ENCODE data around the gene PDE4D.
"Not testable (repeated sequence)": the region's sequence is repeated elsewhere in the genome, so short reads cannot be mapped to it uniquely, and the experiment has no call there.

Gene PDE4D

DNA sequence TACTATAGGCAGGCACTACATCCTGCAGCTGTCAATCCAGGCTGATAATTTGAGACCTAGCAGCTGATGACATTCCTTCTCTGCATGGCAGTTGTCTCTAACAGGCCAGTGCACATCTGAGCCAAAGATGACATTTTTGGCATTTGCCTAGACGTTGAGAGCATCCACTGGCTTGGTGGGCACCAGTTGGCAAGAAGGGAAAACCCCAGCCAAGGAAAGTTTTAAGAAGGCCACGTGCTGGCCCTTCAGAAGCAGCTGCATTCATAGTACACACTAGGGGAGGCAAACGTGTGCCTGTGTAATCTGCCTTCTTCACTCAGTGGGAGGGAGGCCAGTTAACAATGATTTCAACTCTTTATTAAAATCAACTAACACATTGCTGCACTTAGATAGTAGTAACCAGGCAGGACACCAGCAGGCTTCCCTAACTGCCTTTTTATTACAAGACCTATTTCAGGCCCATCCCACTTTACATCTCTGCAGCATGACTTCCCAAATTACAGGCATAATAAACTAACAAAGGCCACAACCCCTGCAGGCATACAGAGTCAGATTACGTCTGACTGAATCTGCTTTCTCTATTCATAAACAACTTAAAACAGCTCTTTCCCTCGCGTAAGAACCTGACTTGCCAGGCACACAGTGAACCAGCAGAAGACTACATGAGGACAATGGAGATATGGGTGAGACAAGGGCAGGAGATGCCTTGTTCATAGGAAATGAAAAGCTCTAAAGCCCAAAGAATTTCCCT, 576.3 kb downstream of the PDE4D start:
- DNase-seq: no peak

DNA sequence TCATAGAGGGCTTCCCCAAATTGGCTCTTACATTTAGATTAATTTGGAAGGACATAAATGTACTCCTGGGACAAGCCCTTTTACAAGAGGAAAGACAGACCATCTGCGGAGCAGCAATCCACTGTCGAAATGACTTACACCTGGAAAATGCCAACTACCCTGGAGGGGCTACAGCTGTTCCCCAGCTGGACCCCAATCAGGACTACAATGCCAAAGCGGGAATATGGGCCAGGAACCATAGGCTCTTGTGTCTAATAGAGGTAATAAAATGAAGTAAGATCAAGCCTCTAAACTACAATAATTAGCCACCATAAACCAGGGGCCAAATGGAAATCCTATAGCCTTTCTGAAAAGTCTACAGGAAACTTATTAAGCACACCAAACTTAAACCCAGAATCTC, 581.3 kb downstream of the PDE4D start:
- DNase-seq: no peak

DNA sequence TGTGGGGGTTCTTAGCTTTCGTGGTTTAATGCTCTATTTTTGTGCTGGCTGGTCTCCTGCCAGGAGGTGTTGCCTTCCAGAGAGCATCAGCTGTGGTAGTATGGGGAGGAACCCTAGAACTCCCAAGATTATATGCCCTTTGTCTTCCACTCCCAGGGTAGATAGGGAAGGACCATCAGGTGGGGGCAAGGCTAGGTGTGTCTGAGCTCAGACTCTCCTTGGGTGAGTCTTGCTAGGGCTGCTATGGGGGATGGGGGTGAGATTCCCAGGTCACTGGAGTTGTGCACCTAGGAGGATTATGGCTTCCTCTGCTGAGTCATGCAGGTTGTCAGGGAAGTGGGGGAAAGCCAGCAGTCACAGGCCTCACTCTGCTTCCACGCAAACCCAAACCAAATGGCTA, 584.8 kb downstream of the PDE4D start:
- not testable (repeated sequence) for DNase-seq

DNA sequence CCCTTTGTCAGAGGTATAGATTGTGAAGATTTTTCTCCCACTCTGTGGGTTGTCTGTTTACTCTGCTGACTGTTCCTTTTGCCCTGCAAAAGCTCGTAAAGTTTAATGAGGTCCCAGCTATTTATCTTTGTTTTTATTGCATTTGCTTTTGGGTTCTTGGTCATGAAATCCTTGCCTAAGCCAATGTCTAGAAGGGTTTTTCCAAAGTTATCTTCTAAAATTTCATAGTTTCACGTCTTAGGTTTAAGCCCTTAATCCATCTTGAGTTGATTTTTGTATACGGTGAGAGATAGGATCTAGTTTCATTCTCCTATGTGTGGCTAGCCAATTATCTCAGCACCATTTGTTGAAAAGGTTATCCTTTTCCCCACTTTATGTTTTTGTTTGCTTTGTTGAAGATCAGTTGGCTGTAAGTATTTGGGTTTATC, 590.2 kb downstream of the PDE4D start:
- DNase-seq: not testable (repeated sequence)

DNA sequence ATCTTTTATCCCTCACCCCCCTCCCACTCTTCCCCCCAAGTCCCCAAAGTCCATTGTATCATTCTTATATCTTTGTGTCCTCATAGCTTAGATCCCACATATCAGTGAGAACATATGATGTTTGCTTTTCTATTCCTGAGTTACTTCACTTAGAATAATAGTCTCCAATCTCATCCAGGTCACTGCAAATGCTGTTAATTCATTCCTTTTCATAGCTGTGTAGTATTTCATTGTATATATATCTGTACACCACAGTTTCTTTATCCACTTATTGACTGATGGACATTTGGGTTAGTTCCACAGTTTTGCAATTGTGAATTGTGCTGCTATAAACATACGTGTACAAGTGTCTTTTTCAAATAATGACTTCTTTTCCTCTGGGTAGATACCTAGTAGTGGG, 591.0 kb downstream of the PDE4D start:
- DNase-seq: not testable (repeated sequence)

DNA sequence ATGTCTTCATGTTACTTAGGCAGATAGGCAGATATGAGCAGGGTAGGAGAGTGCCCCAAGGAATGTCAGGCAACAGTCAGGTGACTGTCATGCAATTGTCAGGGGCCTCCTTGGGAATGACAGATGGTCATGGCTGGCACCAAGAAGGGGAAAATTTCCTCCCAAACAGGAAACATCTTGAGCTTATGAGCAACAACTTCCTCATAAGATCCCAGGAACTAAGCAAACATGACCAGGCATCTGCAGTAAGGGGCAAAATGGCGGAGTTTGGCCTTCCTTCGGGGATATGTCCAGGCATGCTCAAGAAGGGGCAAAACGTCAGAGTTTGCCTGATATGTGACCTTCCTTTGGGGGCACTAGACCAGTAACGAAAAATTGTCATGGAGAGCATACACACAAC, 591.8 kb downstream of the PDE4D start:
- no peak for DNase-seq

DNA sequence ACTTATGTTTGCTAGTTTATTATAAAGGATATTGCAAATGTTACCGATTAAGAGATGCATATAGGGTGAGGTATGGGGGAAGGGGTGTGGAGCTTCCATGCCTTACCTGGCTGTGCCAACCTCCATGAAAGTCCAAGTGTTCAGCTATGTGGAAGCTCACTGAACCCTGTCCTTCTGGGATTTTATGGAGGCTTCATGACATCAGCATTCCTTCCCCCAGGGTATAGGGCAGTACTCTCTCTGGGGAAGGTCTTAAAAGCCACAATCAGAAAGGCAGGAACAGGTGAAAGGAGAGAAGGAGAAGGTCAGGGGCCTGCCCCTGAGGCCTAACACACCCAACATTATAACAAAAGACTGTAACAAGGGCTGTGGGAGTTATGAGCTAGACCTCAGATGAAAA, 592.6 kb downstream of the PDE4D start:
- DNase-seq: no peak

DNA sequence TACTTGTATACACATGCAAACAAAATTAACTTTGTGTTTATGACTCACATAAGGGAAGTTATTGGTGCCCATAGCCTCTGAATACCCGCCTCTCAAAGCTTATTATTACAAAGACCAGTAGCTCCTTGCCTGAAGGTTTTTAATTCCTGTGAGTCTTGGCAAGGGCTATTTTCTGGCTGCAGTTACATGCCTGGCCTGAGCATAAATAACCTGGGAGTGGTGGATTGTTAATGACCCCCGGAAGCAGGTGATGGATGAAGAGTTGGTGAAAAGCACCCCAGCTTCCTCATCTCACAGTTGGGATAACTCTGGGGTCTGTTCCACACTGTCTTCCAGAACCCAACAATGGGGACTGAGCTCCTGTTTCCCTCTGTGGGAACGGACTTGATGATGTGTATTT, 594.5 kb downstream of the PDE4D start:
- DNase-seq: no peak

DNA sequence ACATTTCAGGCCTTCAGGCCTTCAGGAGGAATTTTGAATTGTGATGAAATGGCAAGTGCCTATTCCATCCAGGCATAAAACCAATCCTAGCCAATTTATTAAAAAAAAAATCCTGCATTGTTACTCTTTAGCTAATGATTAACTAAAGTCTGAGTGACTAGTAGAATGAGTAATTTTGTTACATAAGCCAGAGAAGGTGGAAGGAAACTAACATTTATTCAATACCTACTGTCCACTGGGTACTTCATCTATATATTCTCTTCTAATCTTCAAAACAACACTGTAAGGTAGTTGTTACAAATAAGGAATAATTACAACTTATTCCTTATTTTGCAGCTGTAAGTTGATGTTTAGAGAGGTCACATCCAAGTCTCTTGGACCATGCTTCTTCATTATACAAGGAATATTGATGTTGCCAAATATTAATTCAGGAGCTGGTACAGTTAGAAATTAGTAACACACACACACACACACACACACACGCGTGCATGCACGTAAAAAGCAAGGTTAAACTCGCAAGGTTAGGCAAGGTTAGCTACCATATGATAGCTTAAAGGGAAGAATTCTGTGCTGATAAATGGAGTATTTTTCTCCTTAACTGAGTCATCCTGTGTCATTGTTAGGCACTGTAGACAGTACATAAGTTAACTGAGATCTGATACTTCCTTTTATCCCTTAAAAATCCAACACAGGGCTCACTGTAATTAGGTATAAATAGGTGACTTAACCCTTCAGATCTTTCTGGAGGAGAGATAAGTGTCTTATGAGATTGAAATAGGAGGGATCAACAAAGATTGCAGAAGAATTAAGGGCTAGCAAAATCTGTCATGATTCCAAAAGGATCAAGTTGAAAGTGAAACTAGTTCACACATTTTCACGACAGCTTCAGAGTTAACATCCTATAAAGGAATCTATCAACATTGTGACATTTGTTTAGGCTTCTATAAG, 596.9 kb downstream of the PDE4D start:
- DNase-seq: no peak

DNA sequence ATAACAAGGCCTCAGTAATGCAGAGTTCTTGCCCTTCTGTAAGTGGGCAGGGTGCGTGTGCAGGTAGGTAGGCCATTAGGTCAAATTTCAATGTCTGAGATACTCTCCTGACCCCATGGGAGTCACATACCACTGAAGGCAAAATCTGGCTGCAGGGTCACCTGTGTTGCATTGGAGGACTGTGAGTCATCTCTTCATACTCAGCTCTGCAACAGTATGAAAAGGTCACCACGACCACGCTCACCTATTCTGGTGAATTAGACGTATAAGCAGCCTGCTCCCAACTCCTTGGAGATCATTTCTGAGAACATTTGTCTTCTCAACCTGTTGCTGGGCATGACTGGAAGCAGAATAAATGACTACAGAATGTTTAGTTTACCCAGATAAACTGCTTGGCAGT, 599.8 kb downstream of the PDE4D start:
- no peak for DNase-seq

DNA sequence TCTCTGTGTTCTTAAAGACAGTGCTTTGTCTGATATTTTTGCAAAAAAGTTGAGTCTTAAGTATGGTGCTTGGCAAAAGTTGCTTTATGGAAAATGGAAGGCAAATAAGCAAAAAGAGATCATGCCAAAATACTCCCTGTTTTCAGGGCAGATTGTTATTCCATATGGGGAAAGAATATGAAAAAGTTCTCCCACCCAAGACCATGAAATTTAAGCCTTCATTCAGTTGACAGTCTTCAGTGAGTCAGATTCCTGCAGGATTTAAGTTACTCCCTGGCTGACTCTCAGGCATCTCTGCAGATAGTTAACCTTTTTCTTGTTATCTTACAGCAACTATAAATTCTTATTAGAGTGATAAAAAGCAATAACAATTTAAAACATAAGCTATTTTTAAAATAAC, 601.6 kb downstream of the PDE4D start:
- DNase-seq: no peak

DNA sequence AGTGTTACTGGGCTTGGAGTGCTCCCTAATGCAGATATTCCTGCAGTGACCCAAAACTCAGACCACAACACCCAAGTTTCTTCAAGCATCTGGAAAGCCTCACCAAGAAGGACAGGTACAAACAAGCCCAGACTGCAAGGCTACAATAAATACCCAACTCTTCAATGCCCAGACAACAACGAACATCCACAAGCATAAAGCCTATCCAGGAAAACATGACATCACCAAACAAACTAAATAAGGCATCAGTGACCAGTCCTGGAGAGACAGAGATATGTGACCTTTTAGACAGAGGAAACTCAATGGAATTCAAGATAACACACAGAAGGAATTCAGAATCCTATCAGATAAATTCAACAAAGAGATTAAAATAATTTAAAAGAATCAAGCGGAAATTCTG, 605.6 kb downstream of the PDE4D start:
- DNase-seq: no peak

DNA sequence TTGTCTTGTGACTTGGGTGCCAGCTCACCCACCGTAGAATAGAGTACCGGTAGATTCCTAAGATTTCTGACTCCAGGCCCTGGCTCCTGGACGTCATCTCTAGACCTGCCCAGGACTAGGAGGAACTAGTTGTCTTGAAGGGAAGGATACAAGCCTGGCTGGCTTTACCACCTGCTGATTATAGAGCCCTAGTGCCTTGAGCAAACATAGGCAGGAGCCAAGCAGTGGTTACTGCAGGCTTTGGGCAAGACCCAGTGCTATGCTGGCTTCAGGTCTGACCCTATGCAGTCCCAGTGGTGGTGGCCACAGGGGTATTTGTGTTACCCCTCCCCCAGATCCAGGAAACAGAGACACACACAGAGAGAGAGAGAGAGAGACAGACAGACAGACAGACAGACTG, 606.2 kb downstream of the PDE4D start:
- DNase-seq: no peak

DNA sequence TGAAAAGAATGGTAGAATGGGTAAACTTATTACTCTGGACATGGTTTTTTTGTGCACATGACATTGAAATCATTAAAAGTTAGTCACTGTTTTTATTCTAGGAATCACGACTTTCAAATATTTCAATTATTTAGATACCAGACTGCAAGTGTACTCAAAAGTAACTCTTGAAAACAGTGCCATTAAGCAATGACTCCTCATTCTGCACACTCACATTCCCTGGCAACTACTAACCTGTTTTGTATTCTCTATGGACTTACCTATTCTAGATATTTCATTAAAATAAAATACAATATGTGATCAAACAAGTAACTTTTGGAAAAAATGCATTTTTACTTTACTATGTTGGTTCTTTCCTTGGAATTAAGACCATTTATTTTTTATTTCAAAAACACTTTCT, 607.0 kb downstream of the PDE4D start:
- DNase-seq: no peak

DNA sequence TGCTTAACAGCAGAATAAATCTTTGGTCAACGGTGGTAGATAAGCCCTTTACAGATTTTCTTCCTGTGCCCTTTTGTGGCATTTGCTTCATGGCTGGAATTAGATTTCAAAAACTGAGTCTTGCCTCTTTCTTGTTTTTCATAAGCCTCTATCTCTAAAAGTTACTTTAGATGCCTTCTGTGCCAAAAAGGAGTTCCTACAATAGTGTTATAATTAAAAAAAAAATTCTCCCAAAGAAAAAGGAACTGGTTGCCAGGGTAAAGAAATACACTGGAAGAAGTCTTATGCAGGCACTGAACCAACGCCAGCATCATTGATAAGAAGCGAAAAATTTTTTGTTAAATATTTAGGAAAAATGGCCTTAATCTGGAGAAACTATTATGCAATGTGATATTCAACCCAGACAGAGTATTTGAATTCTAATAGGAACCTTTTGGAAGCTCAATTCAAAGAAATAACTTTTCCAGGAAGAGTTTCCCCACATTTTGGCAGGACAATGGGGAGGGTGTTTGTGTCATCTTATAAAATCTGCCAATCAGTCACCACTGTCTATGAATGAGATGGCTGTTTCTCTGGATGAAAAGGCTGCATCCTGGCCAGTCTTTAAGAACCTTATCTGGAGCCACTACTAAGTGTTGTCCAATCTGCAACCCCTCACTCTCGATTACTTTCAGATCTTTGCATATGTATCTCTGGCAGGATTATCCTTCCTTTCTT, 608.1 kb downstream of the PDE4D start:
- no peak for DNase-seq

DNA sequence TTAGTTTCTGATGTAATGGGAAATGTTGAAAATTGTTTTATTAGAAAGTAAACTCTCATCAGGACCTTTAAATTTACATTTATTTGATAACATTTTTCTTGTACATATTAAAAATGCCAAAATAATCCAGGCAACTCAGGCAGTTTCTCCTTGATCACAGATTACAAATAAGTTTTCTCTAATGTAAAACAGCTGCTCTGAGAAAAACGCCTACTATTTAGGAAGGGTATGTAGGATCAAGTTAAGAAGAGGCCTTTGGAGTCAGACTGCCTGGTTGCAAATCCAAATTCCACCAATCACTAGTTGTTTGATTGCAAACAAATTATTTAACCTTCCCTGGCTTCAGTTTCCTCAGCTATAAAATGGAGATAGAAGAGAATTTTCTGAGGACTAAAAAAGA, 610.8 kb downstream of the PDE4D start:
- no peak for DNase-seq

DNA sequence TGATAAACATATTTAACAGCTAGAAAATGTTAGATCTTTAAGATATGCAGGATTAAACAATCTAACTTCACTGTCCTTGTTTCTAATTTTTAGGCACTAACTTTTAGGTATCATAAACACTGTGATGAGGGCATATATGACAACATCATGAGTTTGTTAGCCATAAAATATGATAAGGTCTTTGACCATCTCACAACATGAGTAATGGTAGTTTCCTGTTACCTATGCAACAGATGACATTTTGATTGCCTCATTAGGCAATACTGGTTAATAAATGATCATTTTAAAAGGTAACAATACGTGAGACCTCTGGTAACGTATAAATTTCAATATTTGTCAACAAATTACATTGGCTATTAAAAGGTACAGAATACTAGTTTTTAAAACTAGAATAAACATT, 613.5 kb downstream of the PDE4D start:
- DNase-seq: no peak

DNA sequence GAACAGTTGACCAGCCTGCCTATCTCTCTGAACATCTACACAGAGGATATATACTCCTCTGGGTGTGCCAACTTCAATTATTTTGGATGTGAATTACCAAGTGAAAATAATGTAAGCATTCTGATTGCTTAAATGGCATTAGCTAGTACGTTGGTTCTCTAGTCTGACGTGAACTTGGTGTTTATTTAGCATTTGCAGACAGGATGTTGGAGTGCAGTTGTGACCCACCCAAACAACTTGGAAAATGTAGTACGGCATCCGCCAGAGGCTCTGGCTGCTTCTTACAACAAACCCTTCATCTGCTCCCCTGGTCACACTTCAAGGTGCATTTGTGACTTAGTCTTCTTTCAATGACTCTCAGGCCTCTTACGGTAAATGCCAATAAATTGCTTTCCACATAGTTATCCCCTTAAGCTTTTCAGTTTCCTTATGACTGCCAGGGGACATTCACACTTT, 616.6 kb downstream of the PDE4D start:
- DNase-seq: no peak

DNA sequence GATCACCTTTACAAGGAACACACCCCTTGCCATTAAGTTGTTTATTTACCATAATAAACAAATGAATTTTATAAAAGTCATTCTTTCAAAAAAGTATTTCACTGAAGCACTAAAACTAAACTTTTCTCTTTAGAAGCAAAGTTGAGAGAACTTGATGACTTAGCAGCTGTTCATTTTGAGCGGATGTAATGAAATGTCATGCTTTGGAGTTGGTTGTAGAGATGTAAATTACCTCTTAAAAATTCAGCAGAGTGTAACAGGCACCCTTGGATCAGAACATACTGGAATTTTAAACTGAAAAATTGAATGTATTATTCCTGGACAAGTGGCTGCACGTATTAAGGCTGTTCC, 617.2 kb downstream of the PDE4D start:
- no peak for DNase-seq

DNA sequence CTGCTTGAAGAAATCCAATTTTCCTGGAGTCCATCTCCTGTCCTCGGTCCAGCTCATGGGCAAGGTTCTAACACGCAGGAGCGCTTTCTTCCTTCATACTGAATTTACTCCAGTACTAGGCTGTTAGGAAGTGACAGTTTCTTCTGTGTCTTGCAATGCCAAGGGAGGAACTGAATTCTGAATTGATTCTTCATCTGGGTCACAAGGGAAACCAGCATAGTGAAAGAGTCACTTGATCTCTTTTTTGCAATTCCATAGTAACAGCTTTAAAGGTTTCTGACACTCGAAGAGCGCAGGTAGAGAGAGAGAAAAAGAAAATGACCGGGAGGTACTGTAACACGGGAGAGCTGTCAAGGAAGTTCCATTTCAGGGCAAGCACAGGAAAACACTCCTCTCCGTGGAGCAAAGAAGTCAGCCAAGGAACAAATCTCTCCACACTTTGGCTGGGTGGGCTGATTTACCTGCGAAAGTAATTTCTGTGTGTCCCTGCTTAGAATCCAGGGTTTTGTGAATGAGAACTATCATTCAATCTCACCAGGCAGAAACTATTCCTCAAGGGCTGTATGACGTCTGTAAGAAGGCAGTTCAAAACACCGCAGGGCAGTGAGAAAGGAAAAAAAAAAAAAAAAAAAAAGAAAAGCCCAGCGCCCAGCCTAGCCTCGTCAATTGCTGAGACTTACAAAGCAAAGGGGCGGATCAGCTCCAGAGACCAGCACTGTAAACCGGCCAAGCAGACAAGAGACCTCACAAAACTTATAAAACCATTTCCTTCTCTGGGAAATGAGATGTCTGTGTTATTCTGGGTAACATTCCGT, 617.8 kb downstream of the PDE4D start:
- no peak for DNase-seq

DNA sequence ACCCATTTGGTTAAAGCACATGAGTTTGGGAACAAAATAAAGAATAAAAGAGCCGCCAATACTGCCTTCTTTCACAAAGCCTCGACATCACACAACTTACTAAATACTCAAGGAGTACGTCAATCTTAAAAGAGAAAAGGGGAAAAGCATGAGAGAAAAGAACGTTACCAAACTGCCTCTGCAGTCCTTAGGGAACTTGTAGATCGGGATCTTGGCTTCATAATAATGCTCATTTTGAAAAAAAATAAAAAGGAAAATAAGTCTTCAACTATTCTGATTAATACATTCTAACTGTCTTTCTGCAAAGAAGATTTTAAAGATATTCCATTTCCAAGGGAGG, 618.4 kb downstream of the PDE4D start:
- no peak for DNase-seq

DNA sequence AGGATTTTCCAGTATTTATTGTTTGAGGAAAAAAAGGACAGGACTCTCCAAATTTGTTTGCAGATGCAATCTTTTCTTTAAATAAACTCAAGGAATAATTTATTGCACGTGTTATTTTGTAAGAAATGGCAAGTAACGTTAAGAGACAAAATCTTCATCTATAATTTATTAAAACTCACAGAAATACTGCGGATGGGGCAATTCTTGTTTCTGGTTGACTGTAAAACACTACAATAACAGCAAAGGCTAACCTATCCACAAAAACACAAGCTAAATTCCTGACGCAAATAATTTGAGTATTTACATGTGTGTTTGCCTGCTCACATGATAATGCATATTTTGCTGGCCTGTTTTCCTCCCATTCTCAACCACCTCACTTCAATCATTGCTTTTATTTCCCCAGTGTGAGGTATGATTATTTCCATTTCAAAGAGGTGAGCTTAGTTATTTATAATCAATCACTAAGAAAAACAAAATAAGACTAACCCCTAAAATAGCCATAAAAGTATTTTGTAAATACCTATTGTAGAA, 619.4 kb downstream of the PDE4D start:
- DNase-seq: no peak
